ENCODE data around the gene GRK6. TPM values are rescaled to one million over a fixed set of nuclear protein-coding genes. Genes with fewer than 3 reads are reported as not detected.

The GRK6 gene
- total and polyA plus RNA-seq, 9 of the 15 experiments (the other 6 are each of a cell fraction or from before 2014, with no cell fraction given) = 0.63 to 122 (median 44.5) TPM

GRCh38 chr5:177440211-177440989 is 13.9 kb downstream of the GRK6 start (continued):
- peak; percentile 33 for TF ChIP-seq POLR2B (IDR thresholded peaks at IDR 0.05; ENCODE audit: low read depth, partially characterized antibody)
- TF ChIP-seq ZNF318 (IDR thresholded peaks at IDR 0.05; ENCODE audit: borderline replicate concordance in 1 of 2, low read depth in 1 of 2) = no peak
- TF ChIP-seq CCAR2 (IDR thresholded peaks at IDR 0.05; ENCODE audit: low read depth, low read length) = no peak
- TF ChIP-seq ZNF280B (CRISPR knock-in tag; IDR thresholded peaks at IDR 0.05) = no peak
- TF ChIP-seq SUPT5H (IDR thresholded peaks at IDR 0.05) = peak; percentile 45; the same call in 1 of the 2 replicates
- no peak for TF ChIP-seq ARID1B (IDR thresholded peaks at IDR 0.05)
- no peak for TF ChIP-seq SP1 (CRISPR knock-in tag; IDR thresholded peaks at IDR 0.05)
- TF ChIP-seq CCNT2 (IDR thresholded peaks at IDR 0.05; ENCODE audit: borderline replicate concordance, extremely low read depth, insufficient read length, low read depth, low read length) = no peak
- no peak for TF ChIP-seq ATF2 (CRISPR knock-in tag; IDR thresholded peaks at IDR 0.05)
- no peak for TF ChIP-seq CLOCK (CRISPR knock-in tag; IDR thresholded peaks at IDR 0.05; ENCODE audit: borderline replicate concordance)
- peak; percentile 43; the same call in 1 of the 2 replicates for TF ChIP-seq ILF3 (IDR thresholded peaks at IDR 0.05; ENCODE audit: borderline replicate concordance)

Data from K562 (cell line).